ENCODE data around the gene PLPP4.

DNA sequence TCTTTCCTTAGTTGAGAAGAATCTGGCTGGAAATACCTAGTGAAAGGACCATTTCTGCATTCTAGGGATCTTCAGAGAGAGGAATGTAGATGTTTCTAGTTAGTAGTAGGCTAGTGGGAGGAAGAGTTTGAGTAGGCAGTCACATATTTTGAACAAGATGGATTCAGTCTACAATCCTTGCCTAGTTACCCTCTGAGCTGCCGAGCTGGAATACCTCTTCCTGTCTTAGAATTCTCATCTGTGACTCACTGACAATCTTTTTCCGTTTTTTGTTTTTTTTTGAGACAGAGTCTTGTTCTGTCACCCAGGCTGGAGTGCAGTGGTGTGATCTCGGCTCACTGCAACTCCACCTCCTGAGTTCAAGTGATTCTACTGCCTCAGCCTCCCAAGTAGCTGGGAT is 30.7 kb upstream of the PLPP4 start:
- TF ChIP-seq, protein P1, sequence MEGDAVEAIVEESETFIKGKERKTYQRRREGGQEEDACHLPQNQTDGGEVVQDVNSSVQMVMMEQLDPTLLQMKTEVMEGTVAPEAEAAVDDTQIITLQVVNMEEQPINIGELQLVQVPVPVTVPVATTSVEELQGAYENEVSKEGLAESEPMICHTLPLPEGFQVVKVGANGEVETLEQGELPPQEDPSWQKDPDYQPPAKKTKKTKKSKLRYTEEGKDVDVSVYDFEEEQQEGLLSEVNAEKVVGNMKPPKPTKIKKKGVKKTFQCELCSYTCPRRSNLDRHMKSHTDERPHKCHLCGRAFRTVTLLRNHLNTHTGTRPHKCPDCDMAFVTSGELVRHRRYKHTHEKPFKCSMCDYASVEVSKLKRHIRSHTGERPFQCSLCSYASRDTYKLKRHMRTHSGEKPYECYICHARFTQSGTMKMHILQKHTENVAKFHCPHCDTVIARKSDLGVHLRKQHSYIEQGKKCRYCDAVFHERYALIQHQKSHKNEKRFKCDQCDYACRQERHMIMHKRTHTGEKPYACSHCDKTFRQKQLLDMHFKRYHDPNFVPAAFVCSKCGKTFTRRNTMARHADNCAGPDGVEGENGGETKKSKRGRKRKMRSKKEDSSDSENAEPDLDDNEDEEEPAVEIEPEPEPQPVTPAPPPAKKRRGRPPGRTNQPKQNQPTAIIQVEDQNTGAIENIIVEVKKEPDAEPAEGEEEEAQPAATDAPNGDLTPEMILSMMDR (IDR thresholded peaks at IDR 0.05) = no peak
- no peak for TF ChIP-seq POLR2A (IDR thresholded peaks at IDR 0.05)
- TF ChIP-seq POLR2AphosphoS5 (IDR thresholded peaks at IDR 0.05) = no peak
- TF ChIP-seq EP300 (IDR thresholded peaks at IDR 0.05) = no peak

All from upper lobe of left lung (tissue), 4 donors.